A673 (cell line): ENCODE results near the gene ABI3.

Source experiments
- CTCF ChIP-seq: fragments of 300-800, 200-600 bp; sonication (generic); conservative IDR thresholded peaks from 2 replicates; pipeline ENCODE4 v1.5.1; 2017; ENCODE audit warnings: low read depth, mild to moderate bottlenecking, antibody characterized with exemption, low read length, moderate library complexity, mixed read lengths
- EZH2 ChIP-seq: fragments of 200-600 bp; sonication (generic); IDR thresholded peaks from 2 replicates; pipeline ENCODE4 v1.6.1; 2017; ENCODE audit warnings: borderline replicate concordance, low read depth, mild to moderate bottlenecking, mixed read lengths, antibody characterized with exemption, low read length; ENCODE audit not compliant: poor library complexity, severe bottlenecking

GRCh38 chr17:49249292-49249794 lies 38.8 kb downstream of the ABI3 start:
- TF ChIP-seq CTCF: no peak
- TF ChIP-seq EZH2: no peak
